HG03520 (cell line): ENCODE results near the gene ILDR1.
"Not testable (repeated sequence)": the region's sequence is repeated elsewhere in the genome, so short reads cannot be mapped to it uniquely, and the experiment has no call there.

Source experiments
- ATAC-seq: cut with Tn5 transposase; IDR thresholded peaks from one replicate; pipeline ENCODE4 v1.9.1; 2021; ENCODE audit warnings: mild to moderate bottlenecking, moderate library complexity; ENCODE audit not compliant: unreplicated experiment

Gene ILDR1

GRCh38 chr3:121957674-121958415, 64.2 kb downstream of the ILDR1 start:
- ATAC-seq, result no peak

- ATAC-seq, result no peak
These were observed 65.7 kb downstream of the ILDR1 start for GRCh38 chr3:121956363-121956762.

- ATAC-seq, result no peak
These were observed 70.6 kb downstream of the ILDR1 start for GRCh38 chr3:121951291-121951919.

GRCh38 chr3:121948641-121949040, 73.4 kb downstream of the ILDR1 start:
- no peak for ATAC-seq

- no peak for ATAC-seq
These were observed 78.6 kb downstream of the ILDR1 start for GRCh38 chr3:121943431-121943830.

GRCh38 chr3:121942116-121942786, 79.8 kb downstream of the ILDR1 start:
- no peak for ATAC-seq

GRCh38 chr3:121941592-121941991, 80.5 kb downstream of the ILDR1 start:
- no peak for ATAC-seq

- not testable (repeated sequence) for ATAC-seq
These were observed 83.7 kb downstream of the ILDR1 start for GRCh38 chr3:121938141-121938855.
